GM12875 (cell line): ENCODE measurements around the gene GDF15.

Experiments used
- H3K4me3 ChIP-seq: one replicate; pipeline ENCODE4 v1.5.1; 2011; ENCODE audit warnings: low read depth, low read length, control low read depth
- TF ChIP-seq, protein P1 (sequence below): IDR thresholded peaks from 2 replicates; pipeline ENCODE4 v1.5.1; 2011; ENCODE audit warnings: low read depth, mild to moderate bottlenecking, control low read depth, inconsistent platforms, low read length, moderate library complexity, borderline replicate concordance; ENCODE audit not compliant: insufficient read depth

The GDF15 gene, protein sequence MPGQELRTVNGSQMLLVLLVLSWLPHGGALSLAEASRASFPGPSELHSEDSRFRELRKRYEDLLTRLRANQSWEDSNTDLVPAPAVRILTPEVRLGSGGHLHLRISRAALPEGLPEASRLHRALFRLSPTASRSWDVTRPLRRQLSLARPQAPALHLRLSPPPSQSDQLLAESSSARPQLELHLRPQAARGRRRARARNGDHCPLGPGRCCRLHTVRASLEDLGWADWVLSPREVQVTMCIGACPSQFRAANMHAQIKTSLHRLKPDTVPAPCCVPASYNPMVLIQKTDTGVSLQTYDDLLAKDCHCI

GRCh38 chr19:18385675-18386542 is at the start of gene GDF15:
TSS of gene GDF15 (plus strand) at chr19:18386158. CDS start at chr19:18386190, 32 bp downstream.
- TF ChIP-seq, protein P1, sequence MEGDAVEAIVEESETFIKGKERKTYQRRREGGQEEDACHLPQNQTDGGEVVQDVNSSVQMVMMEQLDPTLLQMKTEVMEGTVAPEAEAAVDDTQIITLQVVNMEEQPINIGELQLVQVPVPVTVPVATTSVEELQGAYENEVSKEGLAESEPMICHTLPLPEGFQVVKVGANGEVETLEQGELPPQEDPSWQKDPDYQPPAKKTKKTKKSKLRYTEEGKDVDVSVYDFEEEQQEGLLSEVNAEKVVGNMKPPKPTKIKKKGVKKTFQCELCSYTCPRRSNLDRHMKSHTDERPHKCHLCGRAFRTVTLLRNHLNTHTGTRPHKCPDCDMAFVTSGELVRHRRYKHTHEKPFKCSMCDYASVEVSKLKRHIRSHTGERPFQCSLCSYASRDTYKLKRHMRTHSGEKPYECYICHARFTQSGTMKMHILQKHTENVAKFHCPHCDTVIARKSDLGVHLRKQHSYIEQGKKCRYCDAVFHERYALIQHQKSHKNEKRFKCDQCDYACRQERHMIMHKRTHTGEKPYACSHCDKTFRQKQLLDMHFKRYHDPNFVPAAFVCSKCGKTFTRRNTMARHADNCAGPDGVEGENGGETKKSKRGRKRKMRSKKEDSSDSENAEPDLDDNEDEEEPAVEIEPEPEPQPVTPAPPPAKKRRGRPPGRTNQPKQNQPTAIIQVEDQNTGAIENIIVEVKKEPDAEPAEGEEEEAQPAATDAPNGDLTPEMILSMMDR: peak; percentile 77
- no peak within 1 kb of the TSS for H3K4me3 ChIP-seq

- H3K4me3 ChIP-seq: no peak overlapping the region
- TF ChIP-seq, protein P1: no peak
Observed at GRCh38 chr19:18338541-18338940, 47.4 kb upstream of the GDF15 start.

GRCh38 chr19:18339723-18340122 is 46.2 kb upstream of the GDF15 start:
- TF ChIP-seq, protein P1: peak; percentile 21; the same call in 1 of the 2 replicates
- H3K4me3 ChIP-seq: peak overlapping the region; percentile 93

- TF ChIP-seq, protein P1: no peak
- H3K4me3 ChIP-seq: peak within 1 kb of the TSS; percentile 93
Observed at GRCh38 chr19:18340190-18340989, 45.6 kb upstream of the GDF15 start, which contains the start of gene PGPEP1. TSS of gene PGPEP1 (plus strand) at chr19:18340598. CDS start at chr19:18340682, 84 bp downstream.

DNA sequence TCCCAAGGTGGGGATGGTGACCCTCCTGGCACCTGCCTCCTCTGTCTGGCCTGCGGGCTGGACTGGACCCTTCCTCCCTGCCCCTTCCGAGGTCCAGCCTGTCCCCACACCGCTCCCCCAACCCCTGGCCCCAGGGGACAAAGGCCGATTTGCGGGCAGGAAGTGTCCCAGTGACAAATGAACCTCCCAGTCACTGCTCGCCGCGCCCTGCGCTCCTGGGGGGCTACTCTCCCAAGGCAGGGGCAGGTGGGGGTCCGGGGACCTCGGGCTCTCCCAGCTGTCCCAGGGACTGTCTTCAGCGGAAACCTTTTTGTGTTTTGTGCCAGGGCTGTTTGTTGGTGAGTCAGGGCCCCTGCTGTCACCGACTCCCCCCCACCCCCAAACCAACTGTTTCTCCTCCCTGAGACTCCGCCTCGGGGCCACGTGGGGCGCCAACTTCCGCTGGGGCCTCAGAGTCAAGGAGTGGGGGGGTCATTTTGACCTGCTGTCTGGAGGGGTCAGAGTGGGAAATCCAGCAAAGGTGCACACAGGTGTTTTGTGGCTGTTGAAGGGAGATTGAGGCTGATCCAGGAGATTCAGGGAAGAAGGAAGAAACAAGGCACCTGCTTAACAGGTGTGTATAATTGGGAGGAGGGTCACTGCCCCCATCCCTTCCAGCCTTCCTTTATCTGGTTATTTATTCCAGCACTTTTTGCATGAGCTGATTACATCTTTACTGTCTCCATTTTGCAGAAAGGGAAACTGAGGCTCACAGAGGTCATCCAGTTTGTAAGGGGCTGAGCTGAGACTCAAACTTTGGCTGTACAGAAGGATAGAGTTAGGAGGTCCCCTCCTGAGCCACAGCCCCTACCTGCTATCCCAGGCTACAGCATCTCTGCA is 44.7 kb upstream of the GDF15 start:
- TF ChIP-seq, protein P1: peak; percentile 24; the same call in 1 of the 2 replicates
- H3K4me3 ChIP-seq: peak overlapping the region; percentile 93

DNA sequence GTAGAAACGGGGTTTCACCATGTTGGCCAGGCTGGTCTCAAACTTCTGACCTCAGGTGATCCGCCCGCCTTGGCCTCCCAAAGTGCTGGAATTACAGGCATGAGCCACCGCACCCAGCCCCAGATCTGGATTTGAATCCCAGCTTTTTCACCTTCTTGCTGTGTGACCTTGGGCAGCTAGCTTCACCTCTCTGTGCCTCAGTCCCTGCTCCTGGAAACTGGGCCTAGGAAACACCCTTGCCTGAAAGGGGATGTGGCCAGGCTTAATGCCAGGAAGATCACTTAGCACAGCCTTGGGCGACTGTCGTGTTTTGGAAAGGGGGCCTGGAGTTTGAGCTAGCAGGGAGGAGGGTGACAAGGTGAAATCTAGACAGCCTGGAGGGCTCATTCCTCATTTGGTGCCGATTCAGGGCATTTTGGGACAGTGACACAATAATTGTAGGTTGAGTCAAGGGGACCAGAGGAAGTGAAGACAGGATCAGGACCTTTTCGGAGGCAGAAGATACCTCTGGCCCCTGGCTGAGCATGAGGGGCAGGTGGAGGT is 43.8 kb upstream of the GDF15 start:
- H3K4me3 ChIP-seq: no peak overlapping the region
- TF ChIP-seq, protein P1: no peak
